Thyroid gland (tissue), 4 donors: Measurements from ENCODE around the gene MYLIP. TPM values are rescaled to one million over a fixed set of nuclear protein-coding genes. Genes with fewer than 3 reads are reported as not detected.

ENCODE experiments used
- DNase-seq, 2 donors: peaks; one replicate each; pipeline ENCODE4 v3.0.0-alpha.2; 2019
- H3K27ac ChIP-seq, 3 donors: fragments of 200-600 bp; sonication (generic); 1 replicate in 2 of 3; 2 replicates in 1 of 3; pipeline ENCODE4 v1.5.1; 2016 to 2019; ENCODE audit warnings: mild to moderate bottlenecking in 1 of 3, moderate library complexity in 1 of 3
- H3K27me3 ChIP-seq: fragments of 200-600 bp; sonication (generic); one replicate; pipeline ENCODE4 v1.5.1; 2019
- H3K36me3 ChIP-seq, 2 donors: fragments of 200-600 bp; sonication (generic); one replicate each; pipeline ENCODE4 v1.5.1; 2016 to 2019
- H3K4me1 ChIP-seq, 2 donors: fragments of 200-600 bp; sonication (generic); one replicate each; pipeline ENCODE4 v1.5.1; 2017 to 2019
- H3K4me3 ChIP-seq, 3 donors: fragments of 200-600 bp; sonication (generic); replicated peaks in 1 of 3; 1 replicate in 2 of 3; 2 replicates in 1 of 3; pipeline ENCODE4 v1.5.1; 2016; ENCODE audit warnings: mild to moderate bottlenecking in 1 of 3
- H3K9me3 ChIP-seq: fragments of 200-600 bp; sonication (generic); one replicate; pipeline ENCODE4 v1.5.1; 2017
- CTCF ChIP-seq, 6 experiments: fragments of 200-600 bp in 3 of 6; fragments of 450-650 bp in 3 of 6; sonication (generic) in 3 of 6; IDR thresholded peaks; one replicate each; pipeline ENCODE4 v1.5.1; 2016 to 2019; ENCODE audit warnings: antibody characterized with exemption in 6 of 6, mild to moderate bottlenecking in 2 of 6, inconsistent platforms in 1 of 6, moderate library complexity in 1 of 6
- POLR2A ChIP-seq, 2 donors: fragments of 450-650 bp; IDR thresholded peaks; one replicate each; pipeline ENCODE4 v1.6.1; 2017; ENCODE audit warnings: antibody characterized with exemption in 2 of 2, mild to moderate bottlenecking in 2 of 2, moderate library complexity in 1 of 2
- WGBS, 2 donors: methylation state at CpG; one replicate each; pipeline ENCODE4 v1.1.5; 2017; 5-methylcytosine and 5-hydroxymethylcytosine counted together
- intact Hi-C: fragments of 100-400 bp; cut with DNase I; formaldehyde crosslinking; loops from one replicate; pipeline ENCODE4 v1.15.1; 2023
- total RNA-seq, 4 donors: library from RNA; depleted of rRNA; stranded (reverse); fragments of >200 nt; gene quantifications; one replicate each; pipeline ENCODE4 v1.2.3, GENCODE V29; 2016

MYLIP gene
- total RNA-seq, 4 donors from 2014 or later = 61.8 to 108 (median 92.0) TPM

- Histone ChIP-seq H3K36me3 (peaks cover 9 to 14% of the 10 kb centered on the region in 2 donors), H3K4me3 (no peak overlapping the region), H3K27ac (no peak overlapping the region), H3K9me3 (no peaks in the 10 kb centered on the region), H3K27me3 (no peaks in the 10 kb centered on the region), H3K4me1 (peaks cover 6 to 9% of the 10 kb centered on the region in 2 donors)
- intact Hi-C loops = no loop called here
- WGBS, 2 donors = 86 to 90% methylated on average over 9 of the region's 9 CpGs
- TF ChIP-seq CTCF (IDR thresholded peaks at IDR 0.05) (no peak), POLR2A (IDR thresholded peaks at IDR 0.05) (no peak)
- no peak for DNase-seq
Measured at GRCh38 chr6:16153211-16153820, 24.4 kb downstream of the MYLIP start.

GRCh38 chr6:16154904-16155303 is 26.0 kb downstream of the MYLIP start:
- H3K27ac ChIP-seq = no peak overlapping the region
- peaks cover 19 to 24% of the 10 kb centered on the region in 2 donors for H3K4me1 ChIP-seq
- DNase-seq = no peak
- intact Hi-C loops = no loop called here
- 80 to 81% methylated on average over 2 of the region's 2 CpGs for WGBS, 2 donors
- no peaks in the 10 kb centered on the region for H3K27me3 ChIP-seq
- peaks cover 5 to 7% of the 10 kb centered on the region in 2 donors for H3K36me3 ChIP-seq
- TF ChIP-seq CTCF (IDR thresholded peaks at IDR 0.05) (no peak), POLR2A (IDR thresholded peaks at IDR 0.05) (no peak)
- H3K9me3 ChIP-seq = no peaks in the 10 kb centered on the region
- no peak overlapping the region for H3K4me3 ChIP-seq

GRCh38 chr6:16157492-16157891 is 28.6 kb downstream of the MYLIP start:
- Histone ChIP-seq H3K4me3 (no peak overlapping the region), H3K27ac (peak overlapping the region in 2 of 3 donors; percentile 11 to 22), H3K9me3 (no peaks in the 10 kb centered on the region), H3K4me1 (peaks cover 19 to 28% of the 10 kb centered on the region in 2 donors), H3K36me3 (no peaks in the 10 kb centered on the region), H3K27me3 (no peaks in the 10 kb centered on the region)
- intact Hi-C loops = no loop called here
- DNase-seq = no peak
- TF ChIP-seq POLR2A (IDR thresholded peaks at IDR 0.05) (no peak), CTCF (IDR thresholded peaks at IDR 0.05) (no peak)
- WGBS, 2 donors = 62 to 69% methylated on average over 3 of the region's 3 CpGs

GRCh38 chr6:16157909-16158308 is 29.0 kb downstream of the MYLIP start:
- no peaks in the 10 kb centered on the region for H3K36me3 ChIP-seq
- TF ChIP-seq POLR2A (IDR thresholded peaks at IDR 0.05) (no peak), CTCF (IDR thresholded peaks at IDR 0.05) (no peak)
- H3K9me3 ChIP-seq = no peaks in the 10 kb centered on the region
- peaks cover 19 to 28% of the 10 kb centered on the region in 2 donors for H3K4me1 ChIP-seq
- 43 to 44% methylated on average over 11 of the region's 11 CpGs for WGBS, 2 donors
- H3K4me3 ChIP-seq = no peak overlapping the region
- peak; percentile 88 for DNase-seq
- no peaks in the 10 kb centered on the region for H3K27me3 ChIP-seq
- intact Hi-C loops = no loop called here
- H3K27ac ChIP-seq = peak overlapping the region in 2 of 3 donors; percentile 11 to 22

- H3K4me3 ChIP-seq = no peak overlapping the region
- intact Hi-C loops = no loop called here
- no peak for TF ChIP-seq POLR2A (IDR thresholded peaks at IDR 0.05)
- no peak for TF ChIP-seq CTCF (IDR thresholded peaks at IDR 0.05)
- peak; percentile 80 to 82 for DNase-seq
- H3K27me3 ChIP-seq = no peaks in the 10 kb centered on the region
- H3K4me1 ChIP-seq = peaks cover 19 to 28% of the 10 kb centered on the region in 2 donors
- H3K36me3 ChIP-seq = no peaks in the 10 kb centered on the region
- no peaks in the 10 kb centered on the region for H3K9me3 ChIP-seq
- H3K27ac ChIP-seq = peak overlapping the region; percentile 26 to 73 (median 28)
- WGBS, 2 donors = 36 to 41% methylated on average over 7 of the region's 7 CpGs
Measured at GRCh38 chr6:16158943-16159557, 30.2 kb downstream of the MYLIP start.
